ENCODE data around the gene CELF4.

Gene CELF4

DNA sequence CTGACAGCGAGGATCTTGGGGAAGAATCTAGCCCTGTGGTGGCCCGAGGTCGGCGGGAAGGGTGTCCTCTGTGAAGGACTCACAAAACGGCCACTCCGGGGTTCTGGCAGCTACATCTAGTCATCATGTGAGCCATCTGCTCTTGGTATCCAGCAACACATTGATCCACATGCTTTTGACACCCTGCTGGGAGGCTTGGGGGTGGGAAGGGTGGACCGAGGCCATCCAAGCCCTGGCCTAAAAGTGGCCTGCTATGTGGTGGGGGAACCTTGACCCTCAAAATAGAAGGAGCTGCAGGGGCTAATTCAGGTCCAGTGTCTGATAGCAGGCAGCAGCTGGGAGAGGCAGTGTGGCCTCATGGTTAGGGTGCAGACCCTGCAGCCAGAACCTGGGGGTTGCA is 145.7 kb downstream of the CELF4 start:
- no peaks in the 10 kb centered on the region for H3K9me3 ChIP-seq (ENCODE audit: control insufficient read depth in 2 of 2, low read length in 2 of 2)
- no peaks in the 10 kb centered on the region for H3K4me1 ChIP-seq (ENCODE audit: control insufficient read depth, insufficient read depth, low read length)
- peaks cover 0 to 2% of the 10 kb centered on the region in 2 donors for H3K27me3 ChIP-seq (ENCODE audit: control insufficient read depth in 1 of 2, insufficient read depth in 2 of 2, low read length in 2 of 2)
- H3K27ac ChIP-seq (ENCODE audit: low read length), result no peak overlapping the region
- H3K9ac ChIP-seq (ENCODE audit: low read length in 2 of 2), result no peak overlapping the region
- H3K36me3 ChIP-seq (ENCODE audit: control insufficient read depth in 2 of 2, insufficient read depth in 2 of 2, low read length in 2 of 2), result no peaks in the 10 kb centered on the region
- no peak overlapping the region for H3K4me3 ChIP-seq (ENCODE audit: low read length in 2 of 2)

DNA sequence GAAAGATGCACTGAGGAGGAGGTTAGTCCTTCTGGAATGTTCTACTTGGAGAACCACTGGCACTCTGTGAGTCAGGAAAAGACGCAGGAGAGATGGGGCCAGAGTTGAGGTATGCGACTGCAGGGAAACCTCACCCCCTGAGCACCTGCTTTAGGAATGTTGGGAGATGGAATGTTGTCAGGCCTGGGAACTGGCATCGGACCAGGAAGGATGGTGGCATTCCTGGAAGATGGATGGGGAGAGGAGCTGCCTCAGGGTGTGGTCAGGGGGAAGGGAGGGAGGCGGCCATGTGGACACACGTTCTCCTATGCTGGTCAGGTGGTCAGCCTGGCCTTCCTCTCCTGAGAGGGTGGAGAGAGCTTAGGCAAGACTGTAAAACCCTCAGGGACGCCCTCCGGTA is 146.3 kb downstream of the CELF4 start:
- Histone ChIP-seq H3K4me1 (ENCODE audit: control insufficient read depth, insufficient read depth, low read length) (no peaks in the 10 kb centered on the region), H3K36me3 (ENCODE audit: control insufficient read depth in 2 of 2, insufficient read depth in 2 of 2, low read length in 2 of 2) (no peaks in the 10 kb centered on the region), H3K27ac (ENCODE audit: low read length) (no peak overlapping the region), H3K9ac (ENCODE audit: low read length in 2 of 2) (no peak overlapping the region), H3K4me3 (ENCODE audit: low read length in 2 of 2) (no peak overlapping the region), H3K9me3 (ENCODE audit: control insufficient read depth in 2 of 2, low read length in 2 of 2) (no peaks in the 10 kb centered on the region), H3K27me3 (ENCODE audit: control insufficient read depth in 1 of 2, insufficient read depth in 2 of 2, low read length in 2 of 2) (peaks cover 0 to 2% of the 10 kb centered on the region in 2 donors)

DNA sequence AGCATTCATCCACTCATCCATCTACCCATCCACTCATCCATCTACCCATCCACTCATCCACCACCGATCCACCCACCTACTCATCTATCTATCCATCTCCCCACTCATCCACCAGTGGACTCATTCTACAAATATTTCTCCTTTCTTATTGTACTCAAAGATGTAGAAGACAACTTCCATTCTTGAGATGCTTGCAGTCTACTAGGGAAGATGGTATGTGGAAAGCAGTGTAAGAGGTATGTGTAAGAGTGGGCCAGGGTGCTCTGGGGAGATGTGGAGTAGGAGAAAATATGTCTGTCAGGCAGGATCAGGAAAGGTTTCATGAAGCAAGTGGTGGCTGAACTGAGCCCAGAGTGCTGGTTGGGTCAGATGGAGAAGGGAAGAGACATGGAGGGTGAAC is 150.8 kb downstream of the CELF4 start:
- Histone ChIP-seq H3K4me1 (ENCODE audit: control insufficient read depth, insufficient read depth, low read length) (no peaks in the 10 kb centered on the region), H3K27ac (ENCODE audit: low read length) (no peak overlapping the region), H3K9ac (ENCODE audit: low read length in 2 of 2) (no peak overlapping the region), H3K4me3 (ENCODE audit: low read length in 2 of 2) (no peak overlapping the region), H3K27me3 (ENCODE audit: control insufficient read depth in 1 of 2, insufficient read depth in 2 of 2, low read length in 2 of 2) (peaks cover 0 to 2% of the 10 kb centered on the region in 2 donors), H3K36me3 (ENCODE audit: control insufficient read depth in 2 of 2, insufficient read depth in 2 of 2, low read length in 2 of 2) (no peaks in the 10 kb centered on the region), H3K9me3 (ENCODE audit: control insufficient read depth in 2 of 2, low read length in 2 of 2) (no peaks in the 10 kb centered on the region)

DNA sequence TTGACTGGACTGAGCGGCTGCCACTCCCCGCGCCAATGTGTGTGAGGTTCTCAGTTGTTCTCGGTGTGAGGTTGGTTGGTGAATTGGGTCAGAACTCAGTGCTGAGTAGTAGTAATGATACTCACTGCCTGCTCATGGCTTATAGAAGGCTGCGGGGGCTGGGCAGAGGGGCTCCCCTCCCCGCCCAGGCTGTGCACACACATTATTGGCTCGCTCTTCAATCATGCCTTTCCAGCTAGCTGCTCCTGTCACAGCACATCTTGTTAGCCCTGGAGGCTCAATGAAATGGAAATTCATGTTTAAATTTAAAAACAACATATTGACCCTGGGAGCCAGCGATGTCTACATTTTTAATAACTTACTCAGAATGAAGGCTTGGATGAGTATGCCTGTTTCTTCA is 152.8 kb downstream of the CELF4 start:
- H3K27ac ChIP-seq (ENCODE audit: low read length), result no peak overlapping the region
- H3K36me3 ChIP-seq (ENCODE audit: control insufficient read depth in 2 of 2, insufficient read depth in 2 of 2, low read length in 2 of 2), result no peaks in the 10 kb centered on the region
- H3K9me3 ChIP-seq (ENCODE audit: control insufficient read depth in 2 of 2, low read length in 2 of 2), result no peaks in the 10 kb centered on the region
- no peak overlapping the region for H3K9ac ChIP-seq (ENCODE audit: low read length in 2 of 2)
- no peak overlapping the region for H3K4me3 ChIP-seq (ENCODE audit: low read length in 2 of 2)
- no peaks in the 10 kb centered on the region for H3K4me1 ChIP-seq (ENCODE audit: control insufficient read depth, insufficient read depth, low read length)
- no peaks in the 10 kb centered on the region for H3K27me3 ChIP-seq (ENCODE audit: control insufficient read depth in 1 of 2, insufficient read depth in 2 of 2, low read length in 2 of 2)

DNA sequence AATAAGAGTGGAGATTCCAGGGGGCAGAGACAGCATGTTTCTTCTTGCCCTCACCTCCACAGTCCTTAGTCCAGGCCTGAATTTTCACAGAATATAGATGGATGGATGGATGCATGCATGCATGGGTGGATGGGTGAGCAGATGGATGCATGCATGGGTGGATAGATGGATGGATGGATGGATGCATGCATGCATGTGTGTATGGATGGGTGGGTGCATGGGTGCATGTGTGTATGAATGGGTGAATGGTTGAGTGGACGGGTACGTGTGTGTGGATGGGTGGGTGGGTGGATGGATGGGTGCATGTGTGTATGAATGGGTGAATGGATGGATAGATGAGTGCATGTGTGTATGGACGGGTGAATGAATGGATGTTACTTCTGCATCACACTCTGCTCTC is 153.3 kb downstream of the CELF4 start:
- Histone ChIP-seq H3K9ac (ENCODE audit: low read length in 2 of 2) (no peak overlapping the region), H3K27me3 (ENCODE audit: control insufficient read depth in 1 of 2, insufficient read depth in 2 of 2, low read length in 2 of 2) (no peaks in the 10 kb centered on the region), H3K9me3 (ENCODE audit: control insufficient read depth in 2 of 2, low read length in 2 of 2) (no peaks in the 10 kb centered on the region), H3K27ac (ENCODE audit: low read length) (no peak overlapping the region), H3K4me3 (ENCODE audit: low read length in 2 of 2) (no peak overlapping the region), H3K4me1 (ENCODE audit: control insufficient read depth, insufficient read depth, low read length) (no peaks in the 10 kb centered on the region), H3K36me3 (ENCODE audit: control insufficient read depth in 2 of 2, insufficient read depth in 2 of 2, low read length in 2 of 2) (no peaks in the 10 kb centered on the region)

DNA sequence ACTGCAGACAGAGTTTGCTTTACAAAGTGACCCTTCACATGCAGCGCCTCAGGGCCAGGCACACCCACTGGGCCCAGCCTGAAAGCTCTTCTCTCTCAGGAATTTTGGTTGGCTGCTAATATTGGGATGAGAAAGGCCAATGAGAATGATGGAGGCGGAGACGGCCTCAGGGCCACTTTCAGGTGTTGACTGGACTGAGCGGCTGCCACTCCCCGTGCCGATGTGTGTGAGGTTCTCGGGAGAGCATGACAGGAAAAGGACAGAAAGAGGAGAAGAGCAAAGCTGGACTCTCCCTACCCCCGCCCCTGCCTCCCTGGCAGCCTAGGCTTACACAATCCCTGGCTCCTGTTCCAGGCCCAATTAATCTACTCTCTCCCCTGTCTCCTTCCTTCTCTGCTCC is 155.7 kb downstream of the CELF4 start:
- H3K9me3 ChIP-seq (ENCODE audit: control insufficient read depth in 2 of 2, low read length in 2 of 2), result no peaks in the 10 kb centered on the region
- H3K27me3 ChIP-seq (ENCODE audit: control insufficient read depth in 1 of 2, insufficient read depth in 2 of 2, low read length in 2 of 2), result no peaks in the 10 kb centered on the region
- no peak overlapping the region for H3K27ac ChIP-seq (ENCODE audit: low read length)
- no peaks in the 10 kb centered on the region for H3K36me3 ChIP-seq (ENCODE audit: control insufficient read depth in 2 of 2, insufficient read depth in 2 of 2, low read length in 2 of 2)
- no peak overlapping the region for H3K9ac ChIP-seq (ENCODE audit: low read length in 2 of 2)
- no peaks in the 10 kb centered on the region for H3K4me1 ChIP-seq (ENCODE audit: control insufficient read depth, insufficient read depth, low read length)
- no peak overlapping the region for H3K4me3 ChIP-seq (ENCODE audit: low read length in 2 of 2)

DNA sequence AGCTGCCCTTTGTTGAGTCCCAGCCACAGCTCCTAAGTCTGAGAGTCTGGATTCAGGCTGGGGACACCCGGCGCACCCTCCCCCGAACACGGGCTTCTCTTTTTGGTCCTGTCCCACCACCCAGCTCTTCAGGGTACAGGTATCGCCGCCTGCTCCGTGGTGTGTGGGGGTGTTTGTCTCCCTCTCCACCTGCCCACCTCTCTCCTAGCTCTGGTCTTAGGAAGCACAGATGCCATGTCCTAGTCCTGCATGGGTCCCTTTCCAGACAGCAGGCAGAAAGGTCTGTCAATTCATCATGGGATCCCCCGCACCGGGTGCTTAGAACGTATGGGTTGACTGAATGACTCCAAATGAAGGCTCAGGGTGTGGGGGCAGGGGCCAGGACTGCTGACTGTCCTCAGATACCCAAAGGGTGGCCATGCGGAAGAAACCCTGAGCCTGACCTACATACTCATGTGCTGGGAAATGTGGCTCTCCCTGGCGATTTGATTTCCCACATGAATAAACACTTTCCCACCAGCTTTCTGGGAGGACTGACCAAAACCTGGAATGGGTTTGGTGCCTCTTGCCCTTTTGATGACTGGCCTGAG is 156.8 kb downstream of the CELF4 start:
- Histone ChIP-seq H3K9me3 (ENCODE audit: control insufficient read depth in 2 of 2, low read length in 2 of 2) (no peaks in the 10 kb centered on the region), H3K9ac (ENCODE audit: low read length in 2 of 2) (no peak overlapping the region), H3K27ac (ENCODE audit: low read length) (no peak overlapping the region), H3K4me3 (ENCODE audit: low read length in 2 of 2) (no peak overlapping the region), H3K36me3 (ENCODE audit: control insufficient read depth in 2 of 2, insufficient read depth in 2 of 2, low read length in 2 of 2) (no peaks in the 10 kb centered on the region), H3K27me3 (ENCODE audit: control insufficient read depth in 1 of 2, insufficient read depth in 2 of 2, low read length in 2 of 2) (no peaks in the 10 kb centered on the region), H3K4me1 (ENCODE audit: control insufficient read depth, insufficient read depth, low read length) (no peaks in the 10 kb centered on the region)

DNA sequence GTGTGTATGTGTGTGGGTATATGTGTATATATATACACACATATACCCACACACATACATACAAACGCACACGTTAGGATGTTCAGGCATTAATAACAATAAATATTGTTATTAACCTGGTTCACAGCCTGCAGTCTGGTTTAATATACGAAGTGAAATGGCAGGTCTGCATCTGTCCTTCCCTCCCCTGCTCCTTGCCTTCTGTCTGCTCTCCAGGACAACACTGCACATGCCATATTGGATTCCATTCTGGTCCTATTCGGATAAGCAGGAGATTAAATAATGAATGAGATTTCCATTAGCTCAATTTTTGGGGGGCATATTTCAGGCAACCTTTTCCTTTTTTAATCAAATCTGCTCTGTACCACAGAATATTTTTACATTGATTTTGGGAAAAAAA is 158.0 kb downstream of the CELF4 start:
- H3K9ac ChIP-seq (ENCODE audit: low read length in 2 of 2), result no peak overlapping the region
- no peaks in the 10 kb centered on the region for H3K36me3 ChIP-seq (ENCODE audit: control insufficient read depth in 2 of 2, insufficient read depth in 2 of 2, low read length in 2 of 2)
- H3K27ac ChIP-seq (ENCODE audit: low read length), result no peak overlapping the region
- H3K4me1 ChIP-seq (ENCODE audit: control insufficient read depth, insufficient read depth, low read length), result no peaks in the 10 kb centered on the region
- H3K27me3 ChIP-seq (ENCODE audit: control insufficient read depth in 1 of 2, insufficient read depth in 2 of 2, low read length in 2 of 2), result no peaks in the 10 kb centered on the region
- no peaks in the 10 kb centered on the region for H3K9me3 ChIP-seq (ENCODE audit: control insufficient read depth in 2 of 2, low read length in 2 of 2)
- H3K4me3 ChIP-seq (ENCODE audit: low read length in 2 of 2), result no peak overlapping the region

DNA sequence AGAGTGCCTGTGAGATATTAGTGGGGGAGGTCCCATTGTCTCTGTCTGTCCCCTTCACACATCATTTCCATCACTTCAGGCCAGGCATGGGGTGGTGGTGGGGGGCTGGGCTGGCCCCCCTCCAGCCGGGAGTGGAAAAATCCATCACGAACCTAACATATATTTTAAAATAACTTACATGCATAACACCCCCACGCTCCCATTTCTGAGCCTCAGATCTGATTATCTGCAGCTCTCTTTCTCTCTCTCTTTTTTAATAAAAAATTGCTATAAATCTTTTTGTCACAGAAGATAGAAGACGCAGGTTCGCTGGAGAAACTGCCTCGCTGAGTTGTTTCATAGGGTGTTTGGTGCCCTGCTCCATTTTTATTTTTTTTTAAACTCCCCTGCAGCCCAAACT is 159.8 kb downstream of the CELF4 start:
- no peaks in the 10 kb centered on the region for H3K4me1 ChIP-seq (ENCODE audit: control insufficient read depth, insufficient read depth, low read length)
- no peaks in the 10 kb centered on the region for H3K9me3 ChIP-seq (ENCODE audit: control insufficient read depth in 2 of 2, low read length in 2 of 2)

DNA sequence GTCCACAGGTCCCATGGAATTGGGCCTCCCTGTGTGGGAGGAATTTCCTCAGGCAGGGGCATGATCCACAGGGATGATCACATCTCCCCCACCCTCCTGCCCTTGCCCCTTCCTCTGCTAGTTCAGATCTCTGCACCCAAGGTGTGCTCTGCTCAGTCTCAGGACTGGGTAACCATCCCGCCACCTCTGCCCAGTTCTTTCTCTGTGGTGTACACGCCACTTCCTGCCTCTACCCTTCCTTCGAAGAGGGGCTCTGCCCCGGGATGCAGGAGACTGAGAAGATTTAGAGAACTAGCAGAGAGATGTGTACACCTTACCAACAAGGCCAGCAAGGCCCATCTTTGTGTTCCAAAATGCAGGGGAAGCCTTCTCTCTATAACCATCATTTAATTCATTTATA is 160.4 kb downstream of the CELF4 start:
- Histone ChIP-seq H3K27ac (ENCODE audit: low read length) (no peak overlapping the region), H3K9ac (ENCODE audit: low read length in 2 of 2) (no peak overlapping the region), H3K36me3 (ENCODE audit: control insufficient read depth in 2 of 2, insufficient read depth in 2 of 2, low read length in 2 of 2) (no peaks in the 10 kb centered on the region), H3K4me1 (ENCODE audit: control insufficient read depth, insufficient read depth, low read length) (no peaks in the 10 kb centered on the region), H3K9me3 (ENCODE audit: control insufficient read depth in 2 of 2, low read length in 2 of 2) (no peaks in the 10 kb centered on the region), H3K27me3 (ENCODE audit: control insufficient read depth in 1 of 2, insufficient read depth in 2 of 2, low read length in 2 of 2) (no peaks in the 10 kb centered on the region), H3K4me3 (ENCODE audit: low read length in 2 of 2) (no peak overlapping the region)

More for the DNA sequence above, 159.8 kb downstream of the CELF4 start:
- Histone ChIP-seq H3K9ac (ENCODE audit: low read length in 2 of 2) (no peak overlapping the region), H3K27me3 (ENCODE audit: control insufficient read depth in 1 of 2, insufficient read depth in 2 of 2, low read length in 2 of 2) (no peaks in the 10 kb centered on the region), H3K27ac (ENCODE audit: low read length) (no peak overlapping the region), H3K36me3 (ENCODE audit: control insufficient read depth in 2 of 2, insufficient read depth in 2 of 2, low read length in 2 of 2) (no peaks in the 10 kb centered on the region), H3K4me3 (ENCODE audit: low read length in 2 of 2) (no peak overlapping the region)

DNA sequence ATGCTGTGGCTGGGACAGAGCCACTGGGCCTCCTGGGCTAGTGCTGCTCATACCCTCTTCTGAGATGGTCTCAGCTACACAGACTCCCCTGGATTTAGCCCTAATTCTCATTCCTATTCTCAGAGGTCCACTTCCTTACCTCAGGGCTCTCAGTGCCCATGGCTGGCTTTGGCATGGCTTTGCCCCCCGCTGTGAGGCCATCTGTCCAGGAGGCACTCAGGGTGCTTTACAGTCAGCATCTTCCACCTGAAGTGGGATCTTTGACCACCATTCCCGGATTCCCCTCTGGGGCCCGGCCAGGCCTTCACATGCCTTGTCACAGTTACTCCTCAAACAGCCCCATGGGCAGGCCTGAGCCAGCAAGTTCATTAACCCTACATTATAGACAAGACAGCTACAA is 161.8 kb downstream of the CELF4 start:
- H3K4me3 ChIP-seq (ENCODE audit: low read length in 2 of 2), result no peak overlapping the region
- H3K36me3 ChIP-seq (ENCODE audit: control insufficient read depth in 2 of 2, insufficient read depth in 2 of 2, low read length in 2 of 2), result no peaks in the 10 kb centered on the region
- no peaks in the 10 kb centered on the region for H3K27me3 ChIP-seq (ENCODE audit: control insufficient read depth in 1 of 2, insufficient read depth in 2 of 2, low read length in 2 of 2)
- H3K9me3 ChIP-seq (ENCODE audit: control insufficient read depth in 2 of 2, low read length in 2 of 2), result no peaks in the 10 kb centered on the region
- H3K27ac ChIP-seq (ENCODE audit: low read length), result no peak overlapping the region
- no peaks in the 10 kb centered on the region for H3K4me1 ChIP-seq (ENCODE audit: control insufficient read depth, insufficient read depth, low read length)
- H3K9ac ChIP-seq (ENCODE audit: low read length in 2 of 2), result no peak overlapping the region

All from stomach smooth muscle (tissue), 2 donors.